GM12865 (cell line): ENCODE measurements around the gene SALL1.

Experiments used
- DNase-seq: peaks from one replicate; pipeline ENCODE4 v3.0.0; 2010; ENCODE audit warnings: low read depth
- H3K4me3 ChIP-seq: 2 replicates; pipeline ENCODE4 v1.5.1; 2011; ENCODE audit warnings: mild to moderate bottlenecking, low read depth, low read length, control low read depth
- CTCF ChIP-seq: IDR thresholded peaks from 2 replicates; pipeline ENCODE4 v1.5.1; 2011; ENCODE audit warnings: low read length, control low read depth, low read depth, inconsistent platforms; ENCODE audit not compliant: insufficient read depth; ENCODE audit errors: missing control alignments

SALL1 gene

GRCh38 chr16:51180719-51181502, 29.8 kb upstream of the SALL1 start:
- no peak for TF ChIP-seq CTCF
- no peak for DNase-seq
- no peak overlapping the region for H3K4me3 ChIP-seq

GRCh38 chr16:51175081-51175480, 24.0 kb upstream of the SALL1 start:
- no peak for DNase-seq
- H3K4me3 ChIP-seq: no peak overlapping the region
- no peak for TF ChIP-seq CTCF

- TF ChIP-seq CTCF: no peak
- DNase-seq: no peak
- no peak overlapping the region for H3K4me3 ChIP-seq
These were observed 21.3 kb upstream of the SALL1 start for GRCh38 chr16:51172368-51172767.

GRCh38 chr16:51168755-51169154, 17.7 kb upstream of the SALL1 start:
- H3K4me3 ChIP-seq: no peak overlapping the region
- TF ChIP-seq CTCF: no peak

GRCh38 chr16:51167170-51167895, 16.3 kb upstream of the SALL1 start:
- no peak for DNase-seq
- no peak for TF ChIP-seq CTCF
- no peak overlapping the region for H3K4me3 ChIP-seq

More at GRCh38 chr16:51168755-51169154, 17.7 kb upstream of the SALL1 start:
- no peak for DNase-seq

- H3K4me3 ChIP-seq: no peak overlapping the region
- no peak for TF ChIP-seq CTCF
- DNase-seq: no peak
These were observed 15.5 kb upstream of the SALL1 start for GRCh38 chr16:51166541-51166940.
